GM21515 (cell line): ENCODE measurements around the gene IVNS1ABP.

ENCODE experiments used
- ATAC-seq: cut with Tn5 transposase; IDR thresholded peaks from one replicate; pipeline ENCODE4 v1.9.1; 2021; ENCODE audit not compliant: unreplicated experiment

The IVNS1ABP gene

GRCh38 chr1:185297982-185298381, 19.1 kb downstream of the IVNS1ABP start:
- ATAC-seq = no peak

- no peak for ATAC-seq
These were observed 22.0 kb downstream of the IVNS1ABP start for GRCh38 chr1:185295091-185295490.

- no peak for ATAC-seq
These were observed 23.0 kb downstream of the IVNS1ABP start for GRCh38 chr1:185293967-185294542.

GRCh38 chr1:185292237-185292636, 24.8 kb downstream of the IVNS1ABP start:
- ATAC-seq = no peak

DNA sequence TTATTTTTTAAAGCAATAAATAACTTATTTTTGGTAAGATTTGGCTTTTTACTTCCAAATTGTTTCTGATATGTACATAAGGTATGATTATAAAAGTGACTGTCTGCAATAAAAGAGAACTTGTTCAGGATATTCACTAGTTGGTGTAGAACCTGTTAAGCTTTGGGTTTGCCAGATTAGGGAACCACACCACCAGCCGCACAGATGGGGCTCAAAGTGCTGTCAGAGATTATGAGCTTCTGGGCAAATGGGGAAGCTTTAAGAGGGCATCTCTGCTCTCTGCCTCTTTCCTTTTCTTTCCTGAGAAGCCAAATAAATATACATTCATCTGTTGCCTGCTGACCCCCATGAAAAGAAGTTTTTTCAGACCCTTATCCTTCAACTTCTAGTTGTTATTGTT, 25.4 kb downstream of the IVNS1ABP start:
- no peak for ATAC-seq

DNA sequence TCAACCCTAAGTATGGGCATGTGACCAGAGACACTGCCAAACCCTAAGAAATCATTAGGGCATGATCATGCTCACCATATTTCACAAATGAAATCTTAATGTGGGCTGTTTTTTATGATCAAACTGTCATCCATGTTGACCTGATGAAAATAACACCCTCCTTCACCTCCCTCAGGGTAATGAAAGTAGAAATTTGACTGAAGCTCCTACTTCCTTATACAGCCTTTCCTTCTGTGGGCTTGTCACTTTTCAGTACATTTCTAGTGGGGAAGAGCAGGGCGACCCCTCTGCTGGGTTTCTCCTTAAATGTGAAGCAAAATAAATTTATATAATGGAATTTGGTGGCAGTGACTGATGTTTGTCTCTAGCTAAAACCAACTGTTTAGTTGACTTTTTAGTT, 25.9 kb downstream of the IVNS1ABP start:
- ATAC-seq = no peak

GRCh38 chr1:185289880-185290279, 27.2 kb downstream of the IVNS1ABP start:
- ATAC-seq = no peak

- ATAC-seq = no peak
These were observed 28.6 kb downstream of the IVNS1ABP start for GRCh38 chr1:185288435-185288834.

- no peak for ATAC-seq
These were observed 29.6 kb downstream of the IVNS1ABP start for GRCh38 chr1:185287451-185287850.

- ATAC-seq = no peak
These were observed 32.3 kb downstream of the IVNS1ABP start for GRCh38 chr1:185284533-185285276.

- ATAC-seq = no peak
These were observed 32.9 kb downstream of the IVNS1ABP start for GRCh38 chr1:185284116-185284515.

- ATAC-seq = peak; percentile 82
These were observed 35.8 kb downstream of the IVNS1ABP start for GRCh38 chr1:185281245-185281644.

- ATAC-seq = no peak
These were observed 36.5 kb downstream of the IVNS1ABP start for GRCh38 chr1:185280589-185280988.

GRCh38 chr1:185279571-185279970, 37.5 kb downstream of the IVNS1ABP start:
- ATAC-seq = no peak

DNA sequence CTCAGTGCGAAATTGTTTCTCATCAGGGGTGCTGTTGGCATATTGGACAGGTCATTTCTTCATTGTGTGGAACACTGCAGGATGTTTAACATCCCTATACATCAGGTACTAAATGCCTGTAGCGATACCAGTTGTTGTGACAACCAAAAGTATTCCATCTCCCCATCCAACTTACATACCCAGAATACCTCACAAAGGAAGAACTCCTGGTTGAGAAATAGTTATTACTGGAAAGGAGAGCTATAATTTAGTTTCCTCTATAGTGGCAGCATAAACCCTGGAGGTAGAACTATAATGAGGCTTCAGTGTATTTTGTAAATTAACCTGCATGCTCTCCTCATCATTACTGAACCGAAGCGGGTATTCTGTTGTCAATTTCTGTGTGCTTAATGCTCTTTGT, 45.1 kb downstream of the IVNS1ABP start:
- ATAC-seq = no peak

DNA sequence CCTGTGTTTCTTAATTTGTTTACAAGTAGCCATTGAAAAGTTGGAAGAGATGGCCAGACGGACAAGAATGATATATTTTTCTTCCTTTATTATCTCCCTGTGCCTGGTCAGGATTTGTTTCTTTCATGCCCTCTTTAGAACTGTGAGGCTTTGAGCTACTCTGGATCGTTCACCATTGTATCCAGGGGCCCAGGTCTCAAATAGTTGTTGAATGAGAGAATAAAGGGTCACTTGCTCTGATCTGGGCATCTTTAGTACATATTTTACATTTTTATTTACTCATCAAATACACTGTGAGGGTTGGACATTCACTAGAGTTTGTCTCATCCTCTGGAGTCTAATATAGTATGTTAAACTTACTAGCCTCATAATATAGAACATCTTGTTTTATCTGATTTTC, 48.7 kb downstream of the IVNS1ABP start:
- no peak for ATAC-seq

DNA sequence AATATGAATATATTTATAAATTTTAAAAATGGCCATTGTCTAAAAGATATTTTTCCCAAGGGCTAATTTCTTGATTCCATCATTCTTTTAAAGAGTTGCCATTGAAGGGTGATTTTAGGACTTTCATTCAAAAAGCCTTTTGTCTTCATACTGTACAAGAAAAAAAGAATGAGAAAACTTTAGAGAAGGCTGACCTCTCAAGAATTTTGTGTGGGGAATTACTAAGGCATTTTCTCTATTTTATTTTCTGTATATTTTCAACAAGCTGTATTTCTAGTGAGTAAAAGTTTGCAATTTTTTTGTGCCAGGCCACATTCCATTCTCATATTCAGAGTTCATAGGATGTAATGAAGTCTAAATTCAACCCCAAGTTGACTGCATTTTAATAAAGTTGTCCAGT, 49.3 kb downstream of the IVNS1ABP start:
- ATAC-seq = no peak

DNA sequence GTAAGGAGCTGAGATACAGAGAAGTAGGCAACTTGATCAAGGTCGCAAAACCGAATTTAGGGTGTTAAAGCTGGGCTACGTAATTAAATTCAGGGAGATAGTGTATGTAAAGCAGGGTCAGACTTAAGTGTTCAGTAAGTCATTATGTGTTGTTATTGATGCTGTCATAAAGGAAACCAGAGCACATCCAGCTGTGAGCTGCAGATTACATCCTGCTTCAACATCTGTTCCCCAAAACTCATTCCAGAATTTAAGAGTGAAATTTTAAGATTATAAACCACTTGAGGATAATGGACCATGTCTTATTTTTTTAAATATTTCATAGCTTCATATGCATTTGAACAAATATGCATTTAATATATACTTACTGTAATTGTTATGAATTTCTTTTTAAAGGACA, 49.7 kb downstream of the IVNS1ABP start:
- no peak for ATAC-seq

DNA sequence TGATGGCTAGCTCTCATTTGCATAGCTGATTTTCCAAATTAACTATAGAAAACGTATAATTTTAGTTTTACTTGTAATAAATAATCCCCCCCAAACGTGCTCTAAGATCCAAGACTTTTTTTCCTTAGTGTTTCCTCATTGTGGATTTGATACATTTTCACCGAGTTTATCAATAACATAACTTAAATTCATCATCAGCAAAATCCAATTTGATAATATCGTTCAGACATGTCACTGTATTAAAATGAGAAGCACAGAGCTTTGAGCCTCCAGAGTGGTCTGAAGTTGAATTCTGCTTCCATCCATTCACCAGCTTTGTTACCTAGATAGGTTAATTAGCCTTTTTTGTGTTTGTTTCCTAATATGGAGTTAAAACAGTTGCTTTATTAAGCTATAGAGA, 51.7 kb downstream of the IVNS1ABP start:
- no peak for ATAC-seq

GRCh38 chr1:185263780-185264179, 53.3 kb downstream of the IVNS1ABP start:
- ATAC-seq = no peak

GRCh38 chr1:185263292-185263691, 53.8 kb downstream of the IVNS1ABP start:
- ATAC-seq = no peak

DNA sequence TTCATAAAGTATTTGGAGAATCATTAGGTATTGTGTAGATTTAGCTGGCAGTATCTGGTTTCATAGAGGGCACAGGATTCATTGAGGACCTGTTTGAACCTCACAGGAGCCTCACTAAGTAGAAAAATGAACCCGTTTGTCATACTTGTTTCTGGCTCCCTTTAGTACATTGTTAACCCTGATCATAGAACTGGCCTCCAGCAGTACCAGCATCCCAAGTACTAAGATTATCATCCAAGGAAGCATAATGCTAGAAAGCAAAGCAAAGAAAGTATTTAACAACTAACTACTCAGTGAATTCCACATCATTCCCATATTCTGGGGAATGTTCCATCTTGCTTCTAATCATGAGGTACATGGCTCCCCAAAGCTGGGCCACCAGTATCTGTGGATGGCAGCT, 54.9 kb downstream of the IVNS1ABP start:
- ATAC-seq = no peak

DNA sequence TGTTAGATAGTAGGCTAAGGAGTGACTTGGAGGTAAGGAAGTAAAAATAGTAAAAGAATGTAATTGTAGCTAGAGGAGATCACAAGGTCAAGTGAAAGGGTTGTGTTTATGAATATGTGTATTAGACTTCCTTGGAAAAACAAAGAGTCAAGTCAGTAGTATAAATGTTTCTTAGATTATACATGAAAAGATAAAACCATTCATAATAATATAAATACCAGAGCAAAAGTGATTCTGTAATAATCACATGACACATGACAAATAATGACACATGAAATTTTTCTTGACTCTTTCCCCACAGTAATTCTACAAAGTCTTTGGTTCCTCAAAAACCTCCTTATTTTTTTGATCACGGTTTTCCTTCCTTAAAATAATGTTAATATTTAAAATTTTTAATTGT, 56.4 kb downstream of the IVNS1ABP start:
- ATAC-seq = no peak
